HG02588 (cell line): ENCODE results near the gene RXRB.

Experiments
- ATAC-seq: cut with Tn5 transposase; IDR thresholded peaks from one replicate; pipeline ENCODE4 v1.9.1; 2021; ENCODE audit warnings: mild to moderate bottlenecking, moderate library complexity; ENCODE audit not compliant: unreplicated experiment

Gene RXRB

DNA sequence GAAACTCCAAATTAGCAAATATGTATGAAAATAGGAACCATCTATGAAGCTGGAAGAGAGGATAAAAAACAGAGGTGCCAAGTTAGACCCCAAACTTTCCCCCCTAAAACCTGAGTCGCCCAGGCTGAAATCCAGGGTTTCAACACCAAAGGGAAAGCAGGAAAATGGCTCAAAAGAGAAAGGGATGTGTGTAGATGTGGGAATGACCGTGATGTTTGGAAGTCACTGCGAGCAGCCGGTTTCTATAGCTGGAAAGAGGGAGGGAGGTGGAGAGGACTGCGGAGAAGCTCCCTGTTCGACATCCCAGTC is 12.3 kb upstream of the RXRB start:
- no peak for ATAC-seq

DNA sequence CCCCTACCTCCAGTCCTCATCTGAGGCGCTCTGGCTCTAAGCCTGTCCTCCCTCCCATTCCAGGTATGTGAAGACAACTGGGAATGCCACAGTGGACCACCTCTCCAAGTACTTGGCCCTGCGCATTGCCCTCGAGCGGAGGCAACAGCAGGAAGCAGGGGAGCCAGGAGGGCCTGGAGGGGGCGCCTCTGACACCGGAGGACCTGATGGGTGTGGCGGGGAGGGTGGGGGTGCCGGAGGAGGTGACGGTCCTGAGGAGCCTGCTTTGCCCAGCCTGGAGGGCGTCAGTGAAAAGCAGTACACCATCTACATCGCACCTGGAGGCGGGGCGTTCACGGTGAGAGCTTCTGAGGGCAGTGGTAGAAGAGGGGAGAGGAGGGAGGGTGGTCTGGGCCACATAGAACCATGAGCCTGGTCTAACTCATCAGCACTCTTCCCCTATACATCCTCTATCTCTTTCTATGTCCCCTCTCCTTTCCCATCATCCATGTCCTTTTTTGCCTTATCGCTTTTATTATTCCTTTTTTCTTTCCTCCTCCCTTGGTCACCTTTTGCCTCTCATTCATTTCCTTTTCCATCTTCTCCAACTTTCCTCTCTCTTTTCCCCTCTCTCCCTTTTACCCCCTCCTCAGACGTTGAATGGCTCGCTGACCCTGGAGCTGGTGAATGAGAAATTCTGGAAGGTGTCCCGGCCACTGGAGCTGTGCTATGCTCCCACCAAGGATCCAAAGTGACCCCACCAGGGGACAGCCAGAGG is 11.4 kb upstream of the RXRB start:
- no peak for ATAC-seq

DNA sequence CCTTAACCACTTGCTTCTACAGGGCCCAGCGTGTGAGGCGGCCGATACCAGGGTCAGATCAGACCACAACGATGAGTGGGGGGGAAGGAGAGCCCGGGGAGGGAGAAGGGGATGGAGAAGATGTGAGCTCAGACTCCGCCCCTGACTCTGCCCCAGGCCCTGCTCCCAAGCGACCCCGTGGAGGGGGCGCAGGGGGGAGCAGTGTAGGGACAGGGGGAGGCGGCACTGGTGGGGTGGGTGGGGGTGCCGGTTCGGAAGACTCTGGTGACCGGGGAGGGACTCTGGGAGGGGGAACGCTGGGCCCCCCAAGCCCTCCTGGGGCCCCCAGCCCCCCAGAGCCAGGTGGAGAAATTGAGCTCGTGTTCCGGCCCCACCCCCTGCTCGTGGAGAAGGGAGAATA is 10.7 kb upstream of the RXRB start:
- ATAC-seq: no peak

DNA sequence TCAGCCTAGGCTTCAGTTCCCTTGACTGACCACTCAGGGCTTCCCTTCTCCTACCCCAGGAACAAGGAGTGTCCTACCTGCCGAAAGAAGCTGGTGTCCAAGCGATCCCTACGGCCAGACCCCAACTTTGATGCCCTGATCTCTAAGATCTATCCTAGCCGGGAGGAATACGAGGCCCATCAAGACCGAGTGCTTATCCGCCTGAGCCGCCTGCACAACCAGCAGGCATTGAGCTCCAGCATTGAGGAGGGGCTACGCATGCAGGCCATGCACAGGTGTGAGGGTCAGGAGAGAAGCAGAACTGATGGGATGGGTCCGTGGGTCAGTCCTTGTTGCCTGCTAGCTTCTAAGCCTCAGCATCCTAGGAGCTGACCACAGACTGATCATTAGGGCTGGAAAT is 9.4 kb upstream of the RXRB start:
- no peak for ATAC-seq

DNA sequence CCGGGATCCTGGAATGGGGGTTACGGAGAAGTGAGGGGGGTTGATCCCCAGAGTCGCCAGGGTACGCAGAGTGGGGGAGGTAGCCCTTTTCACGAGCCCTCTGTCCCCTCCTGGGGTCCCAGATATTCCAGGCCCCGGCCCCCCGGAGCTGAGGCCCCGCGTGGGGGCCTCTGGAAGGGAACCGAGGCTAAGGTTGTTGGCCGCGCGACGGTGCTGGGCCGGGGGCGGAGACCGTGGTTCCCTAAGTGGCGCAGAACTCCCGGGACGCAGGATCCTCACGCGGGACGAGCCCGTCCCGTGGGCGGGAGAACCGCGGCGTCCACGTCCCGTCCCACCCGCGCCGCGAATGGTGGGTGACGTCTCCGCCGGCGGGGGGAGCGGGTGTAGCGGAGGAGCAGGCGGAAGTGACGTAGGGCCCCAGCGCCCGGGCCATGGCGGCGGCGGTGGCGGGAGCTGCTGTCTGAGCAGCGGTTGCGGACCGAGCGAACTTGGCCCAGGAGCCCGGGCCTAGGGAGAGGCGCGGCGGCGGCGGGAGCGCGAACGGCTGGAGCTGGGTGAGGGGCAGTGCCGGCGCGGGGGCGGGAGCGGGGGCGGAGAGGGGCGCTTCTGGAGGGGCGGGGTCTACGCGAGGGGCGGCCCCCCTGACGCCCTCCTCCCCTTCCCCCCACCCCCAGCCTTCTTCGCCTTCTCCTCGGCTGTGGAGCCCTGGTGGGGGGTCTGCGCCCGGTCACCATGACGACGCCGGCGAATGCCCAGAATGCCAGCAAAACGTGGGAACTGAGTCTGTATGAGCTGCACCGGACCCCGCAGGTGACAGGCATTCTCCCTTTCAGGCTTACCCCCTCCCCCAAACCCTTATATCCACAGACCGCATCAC is 7.9 kb upstream of the RXRB start, which contains the start of gene RING1:
Gene RING1 (plus strand): TSS at position 410 of the 877 bp plus-strand sequence. CDS start 323 bp downstream, at position 733.
- no peak for ATAC-seq

DNA sequence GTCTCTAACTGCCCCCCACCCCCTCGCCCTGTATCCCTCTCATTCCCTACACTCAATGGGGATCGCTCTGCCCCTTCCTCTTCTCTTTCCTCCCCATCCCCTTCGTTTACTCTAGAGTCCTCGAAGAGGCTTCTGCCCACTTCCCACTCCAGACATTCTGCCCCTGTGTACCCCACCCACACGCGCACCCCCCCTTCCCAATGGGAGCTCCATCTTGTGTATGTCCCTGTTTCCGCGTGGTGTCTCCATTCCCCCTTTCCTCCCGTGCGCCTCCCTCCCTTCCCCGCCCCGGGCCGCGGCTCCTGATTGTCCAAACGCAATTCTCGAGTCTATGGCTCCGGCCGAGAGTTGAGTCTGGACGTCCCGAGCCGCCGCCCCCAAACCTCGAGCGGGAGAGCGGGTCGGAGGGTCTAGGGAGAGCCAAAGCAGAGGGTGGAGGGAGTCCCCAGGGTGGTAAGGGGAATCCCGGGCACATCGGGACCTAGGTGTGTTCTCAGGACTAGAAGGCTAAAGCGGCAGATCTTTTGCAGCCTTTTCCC is 7.2 kb upstream of the RXRB start:
- no peak for ATAC-seq

DNA sequence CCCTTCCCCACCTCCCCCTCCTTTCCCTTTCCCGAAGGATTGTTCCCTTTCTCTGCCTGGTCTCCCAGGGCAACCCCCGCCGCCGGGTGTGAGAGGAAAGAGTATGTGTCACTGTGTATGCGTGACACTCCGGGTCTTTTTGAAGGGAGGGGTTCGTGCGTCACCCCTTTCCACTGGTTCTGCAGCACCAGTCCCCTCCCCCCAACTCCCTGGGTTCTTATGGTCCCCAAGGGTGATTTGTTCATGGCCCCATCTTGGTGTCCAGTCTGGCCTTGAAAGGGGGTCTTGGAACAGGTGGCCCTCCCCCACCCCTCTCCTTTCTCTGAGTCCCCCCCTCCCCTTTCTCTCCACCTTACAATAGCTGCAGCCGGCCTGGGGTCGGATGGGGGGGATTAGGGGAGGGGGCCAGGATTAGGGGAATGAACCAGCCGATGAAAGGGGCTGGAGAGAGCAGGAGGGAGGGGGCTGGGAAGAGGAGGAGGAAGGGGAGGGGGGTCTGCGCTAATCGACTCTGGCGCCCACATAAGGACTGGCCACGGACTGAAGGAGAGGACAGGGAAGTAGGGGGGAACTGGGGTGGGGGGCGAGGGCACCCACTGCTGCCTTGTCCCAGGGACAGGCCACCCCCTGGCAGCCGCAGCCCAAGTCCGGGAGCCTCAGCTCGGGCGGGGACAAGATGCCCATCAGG is 6.5 kb upstream of the RXRB start:
- ATAC-seq: no peak

DNA sequence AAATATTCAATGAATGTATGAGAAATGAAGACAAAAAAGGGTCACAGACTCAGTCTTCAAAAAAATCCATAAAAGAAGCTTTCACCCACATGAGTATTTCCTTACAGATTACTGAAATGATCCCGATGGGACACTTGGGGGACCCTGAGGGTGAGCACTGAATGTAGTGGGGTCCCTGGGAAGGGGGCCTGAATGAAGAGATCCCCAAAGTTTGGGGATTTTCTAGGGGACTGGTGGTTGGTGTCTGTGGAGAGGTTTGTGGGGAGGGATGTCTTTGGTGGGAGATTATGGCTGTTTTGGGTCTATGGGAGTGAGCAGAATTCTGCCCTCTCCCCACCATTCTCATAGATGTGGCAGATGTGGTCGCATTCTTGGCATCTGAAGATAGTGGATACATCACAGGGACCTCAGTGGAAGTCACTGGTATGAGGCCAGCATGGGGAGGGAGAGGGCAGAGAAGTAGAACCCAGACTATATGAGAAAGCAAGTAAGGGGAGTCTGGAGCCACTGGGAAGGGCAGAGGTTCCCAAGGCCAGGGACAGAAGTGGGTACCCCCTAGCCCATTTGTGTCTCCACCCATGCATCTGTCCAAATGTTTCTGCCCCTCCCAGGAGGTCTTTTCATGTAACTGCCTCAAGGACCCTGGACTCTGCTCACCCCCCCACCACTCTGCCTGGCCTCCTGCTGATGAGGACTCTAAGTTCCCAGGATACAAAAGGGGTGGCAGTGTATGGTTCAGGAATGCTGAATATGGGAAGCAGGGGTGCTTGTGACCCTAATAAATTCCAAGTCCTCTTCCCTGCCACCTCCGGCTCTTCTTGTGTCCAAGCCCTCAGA is 5.8 kb upstream of the RXRB start:
- ATAC-seq: no peak

DNA sequence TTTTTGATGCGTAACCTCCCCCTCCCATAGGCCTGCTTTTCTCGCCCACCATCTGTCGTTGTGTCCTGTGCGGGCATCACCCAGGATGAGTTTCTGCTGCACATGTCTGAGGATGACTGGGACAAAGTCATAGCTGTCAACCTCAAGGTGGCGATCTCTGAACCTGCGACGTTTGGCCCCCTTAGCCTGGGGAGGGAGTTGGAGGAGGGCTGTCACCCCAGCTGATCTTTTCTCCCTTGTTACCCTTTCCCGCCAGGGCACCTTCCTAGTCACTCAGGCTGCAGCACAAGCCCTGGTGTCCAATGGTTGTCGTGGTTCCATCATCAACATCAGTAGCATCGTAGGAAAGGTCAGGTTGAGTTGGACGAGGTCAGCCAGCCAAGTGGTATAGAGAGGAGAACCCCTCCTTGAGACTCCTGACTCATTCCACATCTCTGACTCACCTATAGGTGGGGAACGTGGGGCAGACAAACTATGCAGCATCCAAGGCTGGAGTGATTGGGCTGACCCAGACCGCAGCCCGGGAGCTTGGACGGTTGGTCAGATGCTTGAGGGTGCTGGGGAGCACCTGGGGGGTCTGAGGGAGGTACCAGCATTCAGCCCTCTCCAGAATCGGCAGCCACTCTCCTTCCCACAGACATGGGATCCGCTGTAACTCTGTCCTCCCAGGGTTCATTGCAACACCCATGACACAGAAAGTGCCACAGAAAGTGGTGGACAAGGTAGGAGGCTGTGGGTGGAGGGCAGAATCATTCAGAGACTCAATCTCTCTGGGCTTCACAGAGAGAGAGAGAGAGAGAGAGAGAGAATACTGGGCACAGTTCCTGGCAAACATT is 4.9 kb upstream of the RXRB start:
- ATAC-seq: no peak

DNA sequence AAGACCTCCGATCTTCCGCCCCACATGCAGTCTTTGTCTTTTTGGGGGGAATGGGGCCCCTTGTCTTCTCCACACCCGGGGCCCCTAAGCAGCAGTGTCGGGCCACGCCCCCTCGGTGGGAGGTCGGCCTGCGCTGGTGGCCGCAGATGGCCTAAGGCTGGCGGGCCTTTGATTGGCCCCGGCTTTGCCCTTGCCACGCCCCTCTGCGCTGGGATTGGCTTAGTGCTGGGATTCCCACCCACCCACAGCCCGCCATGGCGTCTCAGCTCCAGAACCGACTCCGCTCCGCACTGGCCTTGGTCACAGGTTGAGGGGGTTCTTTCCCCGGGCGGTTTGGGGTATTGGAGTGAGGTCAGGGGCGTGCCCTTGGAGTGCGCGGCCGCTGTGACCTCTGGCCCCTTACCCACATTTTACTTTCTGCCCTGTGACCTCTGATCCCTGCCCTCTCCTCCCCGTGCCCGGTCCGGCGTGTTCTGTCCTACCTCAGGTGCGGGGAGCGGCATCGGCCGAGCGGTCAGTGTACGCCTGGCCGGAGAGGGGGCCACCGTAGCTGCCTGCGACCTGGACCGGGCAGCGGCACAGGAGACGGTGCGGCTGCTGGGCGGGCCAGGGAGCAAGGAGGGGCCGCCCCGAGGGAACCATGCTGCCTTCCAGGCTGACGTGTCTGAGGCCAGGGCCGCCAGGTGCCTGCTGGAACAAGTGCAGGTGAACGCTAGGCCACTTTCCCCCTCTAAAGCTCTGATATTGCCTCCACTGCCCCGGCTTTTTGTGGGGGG is 4.1 kb upstream of the RXRB start, which contains the start of gene HSD17B8:
Gene HSD17B8 (plus strand): TSS at position 241 of the 776 bp plus-strand sequence. CDS start 14 bp downstream, at position 255.
- ATAC-seq: peak; percentile 50

DNA sequence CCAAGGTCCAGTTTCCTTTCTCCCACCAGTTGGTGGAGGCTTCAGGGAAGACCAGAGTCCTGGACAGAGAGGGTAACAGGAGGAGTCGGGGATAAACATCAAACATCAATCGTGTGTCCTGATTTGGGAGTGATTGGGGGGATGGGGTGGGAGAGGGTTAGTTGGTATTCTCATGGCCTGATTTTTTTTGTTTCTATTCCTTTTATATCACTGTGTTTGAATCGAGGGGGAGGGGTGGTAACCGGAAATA is 3.6 kb upstream of the RXRB start:
- no peak for ATAC-seq

DNA sequence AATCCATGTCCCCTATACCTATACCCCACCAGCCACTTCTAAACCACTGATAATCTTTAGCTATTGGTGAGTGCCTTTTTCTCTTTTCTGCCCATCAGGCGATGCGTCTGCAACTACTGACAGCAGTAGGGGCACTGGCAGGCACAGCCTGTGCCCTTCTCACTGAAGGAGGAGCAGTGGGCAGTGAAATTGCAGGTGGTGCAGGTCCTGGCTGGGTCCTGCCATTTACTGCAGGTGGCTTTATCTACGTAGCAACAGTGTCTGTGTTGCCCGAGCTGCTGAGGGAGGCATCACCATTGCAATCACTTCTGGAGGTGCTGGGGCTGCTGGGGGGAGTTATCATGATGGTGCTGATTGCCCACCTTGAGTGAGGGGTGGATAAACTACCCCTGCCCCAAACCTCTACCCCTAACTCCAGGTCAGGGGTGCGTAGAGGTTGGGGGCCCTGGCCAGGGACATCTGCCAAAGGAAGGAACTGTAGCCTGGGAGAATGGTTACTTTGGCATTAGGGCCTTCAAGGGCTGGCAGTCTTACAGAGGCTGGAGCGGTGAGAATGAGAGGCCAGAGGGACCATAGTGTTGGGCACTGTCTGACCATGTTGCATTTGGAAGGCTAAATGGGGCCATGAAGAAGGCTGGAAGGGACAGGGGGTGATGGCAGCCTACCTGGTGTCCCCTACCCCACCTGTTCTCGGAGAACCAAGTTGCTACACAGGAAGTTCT is 3.1 kb upstream of the RXRB start:
- ATAC-seq: no peak

DNA sequence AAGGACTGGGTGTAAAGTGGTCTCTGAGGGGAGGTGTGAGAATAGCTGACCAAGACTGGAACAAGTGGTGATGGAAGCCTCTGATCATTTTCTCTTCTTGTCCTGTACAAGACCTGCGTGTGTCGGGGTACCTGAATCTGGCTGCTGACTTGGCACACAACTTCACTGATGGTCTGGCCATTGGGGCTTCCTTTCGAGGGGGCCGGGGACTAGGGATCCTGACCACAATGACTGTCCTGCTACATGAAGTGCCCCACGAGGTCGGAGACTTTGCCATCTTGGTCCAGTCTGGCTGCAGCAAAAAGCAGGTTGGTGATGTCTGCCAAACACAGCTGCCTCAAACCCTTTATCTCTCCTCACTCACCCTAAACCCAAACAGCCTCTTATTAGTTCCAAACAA is 2.3 kb upstream of the RXRB start:
- ATAC-seq: no peak

DNA sequence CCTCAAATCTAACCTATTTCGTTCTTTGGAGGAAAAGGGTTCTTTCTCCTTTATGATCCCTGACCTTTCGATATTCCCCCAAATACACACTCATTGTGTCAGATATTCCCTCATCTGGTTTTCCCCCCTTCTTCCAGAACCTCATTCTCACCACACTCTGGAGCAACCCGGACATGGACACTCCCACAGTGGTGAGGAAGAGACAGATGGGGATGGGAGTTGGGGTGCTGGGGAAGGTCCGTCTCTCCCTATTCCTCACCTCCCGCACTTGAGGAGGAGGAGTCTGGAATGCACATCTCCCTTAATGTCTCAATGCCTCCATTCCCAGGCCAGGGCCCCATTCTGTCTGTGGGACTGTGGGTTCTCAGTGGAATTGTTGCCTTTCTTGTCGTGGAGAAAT is 1.5 kb upstream of the RXRB start:
- no peak for ATAC-seq

DNA sequence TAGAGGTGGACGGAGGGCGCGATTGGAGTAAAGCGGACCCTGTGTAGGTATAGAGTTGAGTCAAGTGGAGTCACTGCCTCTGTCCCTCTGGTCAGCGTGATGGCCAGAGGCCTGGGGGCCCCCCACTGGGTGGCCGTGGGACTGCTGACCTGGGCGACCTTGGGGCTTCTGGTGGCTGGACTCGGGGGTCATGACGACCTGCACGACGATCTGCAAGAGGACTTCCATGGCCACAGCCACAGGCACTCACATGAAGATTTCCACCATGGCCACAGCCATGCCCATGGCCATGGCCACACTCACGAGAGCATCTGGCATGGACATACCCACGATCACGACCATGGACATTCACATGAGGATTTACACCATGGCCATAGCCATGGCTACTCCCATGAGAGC is 681 bp upstream of the RXRB start:
- no peak for ATAC-seq

DNA sequence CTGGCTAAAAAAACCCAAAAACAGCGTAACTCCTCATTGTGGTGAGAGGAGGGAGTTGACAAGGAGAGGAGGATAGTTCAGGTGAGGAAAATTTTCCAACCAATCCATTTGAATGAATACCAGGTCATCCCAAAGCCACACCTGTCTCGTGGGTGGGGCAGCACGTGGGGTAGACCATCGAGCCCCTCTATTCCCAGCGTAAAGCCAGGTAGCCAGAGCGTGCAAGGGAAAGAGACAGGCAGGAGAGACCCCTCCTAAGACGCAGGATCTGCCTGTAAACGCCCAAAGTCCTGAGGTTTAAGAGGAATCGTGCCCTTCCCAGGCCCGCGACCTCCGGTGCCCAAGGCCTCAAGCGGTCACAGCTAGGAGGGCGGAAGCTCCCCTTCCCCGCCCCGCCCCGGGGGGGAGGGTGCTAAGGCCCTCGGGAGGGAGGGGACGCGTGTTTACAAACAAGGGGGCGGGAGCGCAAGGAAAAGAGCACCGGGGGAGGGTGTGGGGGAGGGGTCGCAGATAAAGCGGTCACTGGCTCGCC is 712 bp downstream of the RXRB start:
- ATAC-seq: no peak

DNA sequence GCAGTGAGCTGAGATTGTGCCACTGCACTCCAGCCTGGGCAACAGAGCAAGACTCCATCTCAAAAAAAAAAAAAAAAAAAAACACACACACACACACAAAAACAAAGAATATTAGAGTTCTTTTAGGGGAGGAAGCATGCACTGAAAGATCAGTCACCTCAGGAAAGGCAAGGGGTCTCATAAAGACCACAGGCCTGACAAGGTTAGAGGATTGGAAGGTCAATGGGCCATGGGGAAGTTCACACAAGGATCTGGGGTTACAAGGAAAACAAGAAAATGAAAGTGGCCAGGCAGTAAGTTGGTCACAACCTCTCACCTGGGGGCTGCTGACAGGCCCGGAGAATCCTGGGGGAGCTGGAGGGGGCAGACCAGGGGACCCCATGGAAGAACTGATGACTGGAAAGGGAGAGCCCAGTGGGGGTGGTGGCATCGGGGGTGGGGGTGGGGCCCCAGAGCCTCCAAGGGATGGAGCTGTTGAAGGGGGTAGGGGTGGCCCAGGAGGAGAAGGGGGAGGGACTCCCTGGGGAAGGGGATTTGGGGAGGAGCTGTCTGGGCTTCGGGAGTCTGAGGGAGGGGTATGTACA is 1.5 kb downstream of the RXRB start:
- ATAC-seq: no peak
